Neuronal stem cell (in vitro differentiated cells): ENCODE measurements around the gene KRTAP20-2.

ENCODE experiments used
- DNase-seq: peaks from one replicate; pipeline ENCODE4 v3.0.0-alpha.2; 2013; ENCODE audit warnings: low spot score
- H2AFZ ChIP-seq: one replicate; pipeline ENCODE4 v1.6.1; 2013; ENCODE audit warnings: mild to moderate bottlenecking, low read length, inconsistent platforms
- H2AK5ac ChIP-seq: 2 replicates; pipeline ENCODE4 v1.6.1; 2013; ENCODE audit warnings: low read depth, mild to moderate bottlenecking, inconsistent platforms, low read length, moderate library complexity, mixed read lengths
- H2BK120ac ChIP-seq: 2 replicates; pipeline ENCODE4 v1.6.1; 2013; ENCODE audit warnings: low read depth, mild to moderate bottlenecking, inconsistent platforms, low read length, moderate library complexity, mixed read lengths
- H2BK12ac ChIP-seq: one replicate; pipeline ENCODE4 v1.6.1; 2013; ENCODE audit warnings: low read length, inconsistent platforms
- H2BK15ac ChIP-seq: 2 replicates; pipeline ENCODE4 v1.6.1; 2013; ENCODE audit warnings: mild to moderate bottlenecking, low read length, inconsistent platforms, mixed read lengths
- H2BK5ac ChIP-seq: one replicate; pipeline ENCODE4 v1.6.1; 2013; ENCODE audit warnings: inconsistent platforms, mild to moderate bottlenecking, low read length, moderate library complexity
- H3K14ac ChIP-seq: one replicate; pipeline ENCODE4 v1.6.1; 2013; ENCODE audit warnings: low read length, inconsistent platforms
- H3K18ac ChIP-seq: 2 replicates; pipeline ENCODE4 v1.6.1; 2013; ENCODE audit warnings: low read length, inconsistent platforms
- H3K23ac ChIP-seq: 2 replicates; pipeline ENCODE4 v1.6.1; 2013; ENCODE audit warnings: low read depth, mild to moderate bottlenecking, mixed read lengths, low read length, inconsistent platforms; ENCODE audit not compliant: poor library complexity
- H3K27ac ChIP-seq: replicated peaks from 3 replicates; pipeline ENCODE4 v1.5.1; 2013; ENCODE audit warnings: low read length, inconsistent platforms
- H3K27me3 ChIP-seq, 3 experiments: 2 replicates each; pipeline ENCODE4 v1.6.1; 2013; ENCODE audit warnings: low read length in 3 of 3, mild to moderate bottlenecking in 2 of 3, inconsistent platforms in 1 of 3, low read depth in 1 of 3, mixed read lengths in 1 of 3, moderate library complexity in 1 of 3; ENCODE audit not compliant: control insufficient read depth in 3 of 3, insufficient read depth in 3 of 3
- H3K36me3 ChIP-seq, 2 donors: replicated peaks in 1 of 2; 2 replicates each; pipeline ENCODE4 v1.6.1; 2013; ENCODE audit warnings: low read length in 2 of 2; ENCODE audit not compliant: control insufficient read depth in 2 of 2, insufficient read depth in 2 of 2
- H3K4ac ChIP-seq: 2 replicates; pipeline ENCODE4 v1.6.1; 2013; ENCODE audit warnings: inconsistent platforms, mild to moderate bottlenecking, low read length, moderate library complexity
- H3K4me1 ChIP-seq, 2 donors: 1 replicate in 1 of 2; 2 replicates in 1 of 2; pipeline ENCODE4 v1.6.1; 2013; ENCODE audit warnings: low read length in 2 of 2, low read depth in 1 of 2; ENCODE audit not compliant: control insufficient read depth in 2 of 2, insufficient read depth in 1 of 2
- H3K4me2 ChIP-seq: one replicate; pipeline ENCODE4 v1.6.1; 2013; ENCODE audit warnings: mild to moderate bottlenecking, low read length, inconsistent platforms; ENCODE audit not compliant: insufficient read depth, poor library complexity, severe bottlenecking
- H3K4me3 ChIP-seq, 2 donors: 2 replicates each; pipeline ENCODE4 v1.5.1; 2013; ENCODE audit warnings: low read length in 2 of 2, mild to moderate bottlenecking in 2 of 2, inconsistent platforms in 1 of 2, moderate library complexity in 1 of 2
- H3K79me1 ChIP-seq: one replicate; pipeline ENCODE4 v1.6.1; 2013; ENCODE audit warnings: low read depth, mild to moderate bottlenecking, inconsistent platforms, low read length, moderate library complexity
- H3K9ac ChIP-seq: one replicate; pipeline ENCODE4 v1.6.1; 2013; ENCODE audit warnings: mild to moderate bottlenecking, low read depth, low read length, inconsistent platforms; ENCODE audit not compliant: poor library complexity
- H3K9me3 ChIP-seq, 2 donors: replicated peaks in 1 of 2; 2 replicates each; pipeline versions ENCODE3 to v1.6.1; 2013; ENCODE audit warnings: low read length in 2 of 2, mild to moderate bottlenecking in 2 of 2, inconsistent platforms in 1 of 2, low read depth in 1 of 2, mixed read lengths in 1 of 2, moderate library complexity in 1 of 2; ENCODE audit not compliant: control insufficient read depth in 2 of 2, insufficient read depth in 1 of 2
- H4K8ac ChIP-seq: one replicate; pipeline ENCODE4 v1.6.1; 2013; ENCODE audit warnings: low read depth, mild to moderate bottlenecking, inconsistent platforms, low read length, moderate library complexity
- H4K91ac ChIP-seq: one replicate; pipeline ENCODE4 v1.6.1; 2013; ENCODE audit warnings: low read length, low read depth, mild to moderate bottlenecking, inconsistent platforms; ENCODE audit not compliant: poor library complexity
- WGBS, 2 donors: extraction: QIAGEN DNeasy Blood & Tissue Kit; methylation state at CpG; one replicate each; pipeline ENCODE4 v1.1.7; 2013; ENCODE audit warnings: missing lambda C conversion rate in 2 of 2, mixed read lengths in 1 of 2; ENCODE audit not compliant: insufficient read length in 2 of 2, insufficient replicate concordance in 1 of 2; ENCODE audit errors: extremely low coverage in 2 of 2; 5-methylcytosine and 5-hydroxymethylcytosine counted together

Gene KRTAP20-2

GRCh38 chr21:30623362-30623761 is 11.6 kb upstream of the KRTAP20-2 start:
- H3K79me1 ChIP-seq, result no peaks in the 10 kb centered on the region
- no peak overlapping the region for H2BK15ac ChIP-seq
- H2BK12ac ChIP-seq, result no peak overlapping the region
- H3K36me3 ChIP-seq, result no peaks in the 10 kb centered on the region
- H3K4me3 ChIP-seq, result peak overlapping the region in 1 of 2 donors; percentile 36
- no peaks in the 10 kb centered on the region for H3K27me3 ChIP-seq
- H2BK120ac ChIP-seq, result no peak overlapping the region
- no peak overlapping the region for H2AK5ac ChIP-seq
- no peak overlapping the region for H2AFZ ChIP-seq
- no peak overlapping the region for H3K4me2 ChIP-seq
- H3K4me1 ChIP-seq, result no peaks in the 10 kb centered on the region
- no peak overlapping the region for H3K4ac ChIP-seq
- H3K18ac ChIP-seq, result no peak overlapping the region
- H4K8ac ChIP-seq, result no peak overlapping the region
- no peak overlapping the region for H4K91ac ChIP-seq
- DNase-seq, result no peak
- no peak overlapping the region for H3K9ac ChIP-seq
- H3K23ac ChIP-seq, result no peak overlapping the region
- no peak overlapping the region for H2BK5ac ChIP-seq
- H3K9me3 ChIP-seq, result peaks cover 0 to 2% of the 10 kb centered on the region in 2 donors
- WGBS, 2 donors, result no CpG with 5 or more reads among the region's 3 CpGs
- H3K14ac ChIP-seq, result no peak overlapping the region
- no peak overlapping the region for H3K27ac ChIP-seq

- no peaks in the 10 kb centered on the region for H3K4me1 ChIP-seq
- H2AFZ ChIP-seq, result no peak overlapping the region
- H3K23ac ChIP-seq, result no peak overlapping the region
- WGBS, 2 donors, result no CpG with 5 or more reads among the region's 4 CpGs
- H2BK120ac ChIP-seq, result no peak overlapping the region
- no peak overlapping the region for H2BK12ac ChIP-seq
- no peak overlapping the region for H2AK5ac ChIP-seq
- no peak overlapping the region for H2BK5ac ChIP-seq
- H4K91ac ChIP-seq, result no peak overlapping the region
- no peaks in the 10 kb centered on the region for H3K36me3 ChIP-seq
- no peaks in the 10 kb centered on the region for H3K27me3 ChIP-seq
- H3K79me1 ChIP-seq, result no peaks in the 10 kb centered on the region
- no peak overlapping the region for H2BK15ac ChIP-seq
- H3K9ac ChIP-seq, result no peak overlapping the region
- H3K4me2 ChIP-seq, result no peak overlapping the region
- no peak for DNase-seq
- no peak overlapping the region for H3K27ac ChIP-seq
- H3K4ac ChIP-seq, result no peak overlapping the region
- H3K9me3 ChIP-seq, result peaks cover 0 to 2% of the 10 kb centered on the region in 2 donors
- H3K14ac ChIP-seq, result no peak overlapping the region
- H4K8ac ChIP-seq, result no peak overlapping the region
- no peak overlapping the region for H3K18ac ChIP-seq
- H3K4me3 ChIP-seq, result no peak overlapping the region
These were observed 9.4 kb upstream of the KRTAP20-2 start for GRCh38 chr21:30625449-30626165.

- H3K9ac ChIP-seq, result no peak overlapping the region
- DNase-seq, result no peak
These were observed 6.9 kb upstream of the KRTAP20-2 start for GRCh38 chr21:30628109-30628508.

GRCh38 chr21:30629200-30629599 is 5.8 kb upstream of the KRTAP20-2 start:
- no peak overlapping the region for H2BK15ac ChIP-seq

More at GRCh38 chr21:30628109-30628508, 6.9 kb upstream of the KRTAP20-2 start:
- Histone ChIP-seq H3K27me3 (no peaks in the 10 kb centered on the region), H3K36me3 (no peaks in the 10 kb centered on the region), H2BK120ac (no peak overlapping the region), H4K91ac (no peak overlapping the region), H3K4me3 (no peak overlapping the region), H3K79me1 (no peaks in the 10 kb centered on the region), H4K8ac (no peak overlapping the region), H2BK5ac (no peak overlapping the region), H3K27ac (no peak overlapping the region), H2AFZ (no peak overlapping the region), H3K4ac (no peak overlapping the region), H3K4me2 (no peak overlapping the region), H3K18ac (no peak overlapping the region), H3K14ac (no peak overlapping the region), H3K9me3 (peaks cover 0 to 2% of the 10 kb centered on the region in 2 donors), H2BK12ac (no peak overlapping the region), H2BK15ac (no peak overlapping the region), H2AK5ac (no peak overlapping the region), H3K4me1 (no peaks in the 10 kb centered on the region), H3K23ac (no peak overlapping the region)
- WGBS, 2 donors, result no CpG with 5 or more reads among the region's 4 CpGs

More at GRCh38 chr21:30629200-30629599, 5.8 kb upstream of the KRTAP20-2 start:
- no peak overlapping the region for H3K27ac ChIP-seq
- no peak overlapping the region for H2BK12ac ChIP-seq
- H2AK5ac ChIP-seq, result no peak overlapping the region
- no peak for DNase-seq
- H3K4me2 ChIP-seq, result no peak overlapping the region
- H2BK120ac ChIP-seq, result no peak overlapping the region
- no peak overlapping the region for H3K4ac ChIP-seq
- no peak overlapping the region for H4K91ac ChIP-seq
- H3K23ac ChIP-seq, result no peak overlapping the region
- no peak overlapping the region for H2AFZ ChIP-seq
- H3K27me3 ChIP-seq, result no peaks in the 10 kb centered on the region
- H3K79me1 ChIP-seq, result no peaks in the 10 kb centered on the region
- H2BK5ac ChIP-seq, result no peak overlapping the region
- no CpG with 5 or more reads among the region's 1 CpG for WGBS, 2 donors
- no peak overlapping the region for H3K18ac ChIP-seq
- no peak overlapping the region for H4K8ac ChIP-seq
- H3K4me1 ChIP-seq, result no peaks in the 10 kb centered on the region
- no peak overlapping the region for H3K14ac ChIP-seq
- no peak overlapping the region for H3K9ac ChIP-seq
- no peak overlapping the region for H3K4me3 ChIP-seq
- peaks cover 0 to 2% of the 10 kb centered on the region in 2 donors for H3K9me3 ChIP-seq
- H3K36me3 ChIP-seq, result no peaks in the 10 kb centered on the region
